ENCODE measurements around the gene ZDHHC5. TPM values are rescaled to one million over a fixed set of nuclear protein-coding genes. Genes with fewer than 3 reads are reported as not detected.
A peak's percentile ranks its signal among the peaks of the same experiment; 100 is the strongest.
"Not testable (repeated sequence)": the region's sequence is repeated elsewhere in the genome, so short reads cannot be mapped to it uniquely, and the experiment has no call there.

ZDHHC5 gene
- total RNA-seq, 2 donors from 2014 or later: 49.7 to 58.0 TPM

- intact Hi-C loops (cut with DNase I); DNase-seq (ENCODE audit: low spot score): not testable (repeated sequence)
These were observed 37.5 kb downstream of the ZDHHC5 start for GRCh38 chr11:57705432-57705831.

DNA sequence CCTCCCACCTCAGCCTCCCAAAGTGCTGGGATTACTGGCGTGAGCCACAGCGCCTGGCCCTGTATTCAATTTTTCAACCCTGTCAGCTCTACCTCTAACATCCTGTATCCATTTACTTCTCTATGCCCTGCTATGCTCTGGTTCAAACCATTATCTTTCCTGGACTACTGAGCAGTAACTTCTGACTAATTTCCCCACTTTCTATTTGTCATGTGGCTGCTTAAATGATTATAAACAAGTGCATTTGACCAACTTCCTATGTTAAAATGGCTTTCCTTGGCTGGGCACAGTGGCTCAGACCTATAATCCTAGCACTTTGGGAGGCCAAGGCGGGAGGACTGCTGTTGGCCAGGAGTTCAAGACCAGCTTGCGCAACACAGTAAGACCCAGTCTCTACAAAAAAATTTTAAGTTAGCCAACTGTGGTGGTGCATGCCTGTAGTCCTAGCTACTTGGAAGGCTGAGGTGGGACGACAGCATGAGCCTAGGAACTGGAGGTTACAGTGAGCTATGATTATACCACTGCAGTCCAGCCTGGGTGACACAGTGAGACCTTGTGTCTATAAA lies 42.0 kb downstream of the ZDHHC5 start:
- no peak for DNase-seq (ENCODE audit: low spot score)
- intact Hi-C loops (cut with DNase I): no loop called here

GRCh38 chr11:57711414-57712255 lies 43.7 kb downstream of the ZDHHC5 start, which contains the start of gene MED19:
Gene MED19, minus strand, starts transcription at chr11:57712215. Its CDS starts 36 bp downstream, at chr11:57712179.
- intact Hi-C loops (cut with DNase I): no loop called here
- DNase-seq (ENCODE audit: low spot score): peak; percentile 94

DNA sequence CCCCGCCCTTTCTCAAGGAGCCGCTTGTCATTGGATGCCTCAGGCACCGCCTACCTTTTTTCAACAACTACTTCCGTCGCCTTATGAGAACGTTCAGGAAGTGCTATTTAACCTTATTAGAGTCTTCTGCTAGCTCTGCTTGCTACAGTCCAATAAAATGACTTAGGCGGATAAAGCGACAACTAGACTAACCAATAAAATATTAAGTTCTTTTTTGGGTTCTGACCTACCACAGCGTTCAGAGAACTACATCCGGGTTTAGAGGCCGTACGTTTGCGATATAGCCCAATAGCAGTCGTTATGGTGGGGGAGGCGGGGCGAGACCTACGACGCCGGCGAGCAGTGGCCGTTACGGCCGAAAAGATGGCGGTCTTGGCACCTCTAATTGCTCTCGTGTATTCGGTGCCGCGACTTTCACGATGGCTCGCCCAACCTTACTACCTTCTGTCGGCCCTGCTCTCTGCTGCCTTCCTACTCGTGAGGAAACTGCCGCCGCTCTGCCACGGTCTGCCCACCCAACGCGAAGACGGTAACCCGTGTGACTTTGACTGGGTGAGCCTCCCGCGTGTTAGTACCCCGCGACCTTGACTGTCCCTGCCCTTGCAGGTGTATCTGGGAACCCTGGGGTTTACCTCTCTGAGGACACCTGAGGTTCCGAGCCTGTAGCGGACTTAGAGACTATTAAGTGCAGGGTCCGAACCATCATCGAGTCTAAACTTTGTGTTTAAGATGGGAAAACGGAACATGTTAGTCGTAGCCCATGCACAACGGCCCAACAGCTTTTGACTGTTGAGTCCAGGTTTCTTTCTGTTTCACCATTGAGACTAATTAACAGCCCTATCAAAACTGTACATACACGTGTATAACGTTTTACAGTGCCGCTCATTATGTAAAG lies 44.6 kb downstream of the ZDHHC5 start, which contains the start of gene TMX2:
Gene TMX2 (plus strand): TSS at position 338 of the 895 bp plus-strand sequence. CDS start 26 bp downstream, at position 364.
- DNase-seq (ENCODE audit: low spot score): peak; percentile 98
- intact Hi-C loops (cut with DNase I): no loop called here

DNA sequence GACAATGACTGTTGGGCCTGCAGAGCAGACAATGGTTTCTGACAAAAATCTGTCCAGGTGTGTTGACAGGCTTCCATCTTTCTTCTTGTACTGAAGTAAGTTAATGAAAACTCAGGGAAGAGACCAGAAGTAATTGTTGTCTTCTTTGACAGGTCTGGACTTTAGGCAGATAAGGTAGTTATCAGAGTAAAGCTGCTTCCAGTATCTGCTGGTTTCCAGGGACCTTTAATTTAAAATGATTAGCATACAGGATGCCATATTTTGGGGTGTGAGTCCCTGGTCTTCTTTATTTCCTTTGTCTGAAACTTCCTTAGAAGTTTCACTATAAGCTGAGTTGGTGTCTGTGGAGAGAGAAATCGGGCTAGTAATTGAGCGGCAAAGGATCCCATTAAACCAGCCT lies 45.9 kb downstream of the ZDHHC5 start:
- no peak for DNase-seq (ENCODE audit: low spot score)
- intact Hi-C loops (cut with DNase I): no loop called here

DNA sequence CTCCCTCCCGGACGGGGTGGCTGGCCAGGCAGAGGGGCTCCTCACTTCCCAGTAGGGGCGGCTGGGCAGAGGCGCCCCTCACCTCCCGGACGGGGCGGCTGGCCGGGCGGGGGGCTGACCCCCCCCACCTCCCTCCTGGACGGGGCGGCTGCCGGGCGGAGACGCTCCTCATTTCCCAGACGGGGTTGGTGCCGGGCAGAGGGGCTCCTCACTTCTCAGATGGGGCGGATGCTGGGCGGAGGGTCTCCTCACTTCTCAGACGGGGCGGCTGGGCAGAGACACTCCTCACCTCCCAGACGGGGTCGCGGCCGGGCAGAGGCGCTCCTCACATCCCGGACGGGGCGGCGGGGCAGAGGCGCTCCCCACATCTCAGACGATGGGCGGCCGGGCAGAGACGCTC lies 48.8 kb downstream of the ZDHHC5 start:
- DNase-seq (ENCODE audit: low spot score); intact Hi-C loops (cut with DNase I): not testable (repeated sequence)

DNA sequence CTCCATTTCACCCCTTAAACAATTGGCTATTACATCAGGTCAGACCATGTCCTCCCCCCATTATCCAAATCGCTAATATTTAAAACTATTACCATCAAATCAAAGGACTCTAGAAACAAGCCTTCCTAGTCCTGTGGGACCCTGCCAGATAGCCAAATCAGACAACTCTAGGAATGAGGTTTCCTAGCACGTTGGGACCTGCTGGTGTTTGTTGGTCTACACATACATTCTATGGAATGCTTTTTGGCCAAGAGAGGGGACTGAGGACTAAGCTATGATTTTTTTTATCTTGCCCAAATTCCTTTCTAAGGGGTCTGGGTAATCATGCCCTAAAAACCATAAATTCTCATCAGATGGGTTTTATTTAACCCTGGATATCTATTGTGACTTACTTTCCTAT lies 59.3 kb downstream of the ZDHHC5 start:
- intact Hi-C loops (cut with DNase I): no loop called here
- no peak for DNase-seq (ENCODE audit: low spot score)

DNA sequence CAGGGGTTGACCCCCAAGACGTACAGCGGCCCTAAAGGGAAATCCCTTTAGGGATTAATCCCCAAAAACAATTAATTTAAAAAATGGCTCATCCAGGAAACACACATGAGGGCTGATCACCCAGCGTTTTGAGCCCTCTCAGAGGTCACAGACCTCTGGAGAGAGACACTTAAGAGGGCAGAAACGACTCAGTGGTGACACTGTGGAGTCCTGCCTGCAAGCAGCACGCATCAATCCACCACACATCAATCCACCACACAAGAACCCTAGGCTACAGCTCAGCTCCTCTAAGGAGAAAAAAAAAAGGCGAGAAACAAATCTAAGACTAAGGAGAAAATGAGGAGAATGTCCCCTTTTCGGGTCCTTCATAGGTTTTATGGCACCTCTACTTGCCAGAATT lies 60.9 kb downstream of the ZDHHC5 start:
- intact Hi-C loops (cut with DNase I): no loop called here
- no peak for DNase-seq (ENCODE audit: low spot score)

DNA sequence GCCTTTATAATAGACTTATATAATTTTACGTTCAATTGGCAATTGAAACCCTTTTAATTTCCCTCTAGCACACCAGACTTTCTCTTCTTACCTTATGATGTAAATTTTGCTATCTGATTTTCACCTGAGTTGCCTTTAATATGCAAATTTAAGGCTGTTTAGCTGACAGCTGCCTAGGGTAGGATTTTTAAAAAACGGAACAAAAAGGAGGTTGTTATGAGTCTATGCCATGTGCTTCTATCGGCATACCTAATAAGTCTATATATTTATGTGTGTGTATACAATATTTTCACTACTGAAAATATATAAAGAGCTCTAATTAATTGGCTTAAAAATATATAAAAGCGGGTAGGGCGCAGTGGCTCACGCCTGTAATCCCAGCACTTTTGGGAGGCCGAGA lies 61.6 kb downstream of the ZDHHC5 start:
- DNase-seq (ENCODE audit: low spot score): no peak
- intact Hi-C loops (cut with DNase I): no loop called here

GRCh38 chr11:57732661-57733060 lies 64.7 kb downstream of the ZDHHC5 start:
- intact Hi-C loops (cut with DNase I): no loop called here
- DNase-seq (ENCODE audit: low spot score): no peak

- DNase-seq (ENCODE audit: low spot score): no peak
These were observed 67.8 kb downstream of the ZDHHC5 start for GRCh38 chr11:57735619-57736298.

DNA sequence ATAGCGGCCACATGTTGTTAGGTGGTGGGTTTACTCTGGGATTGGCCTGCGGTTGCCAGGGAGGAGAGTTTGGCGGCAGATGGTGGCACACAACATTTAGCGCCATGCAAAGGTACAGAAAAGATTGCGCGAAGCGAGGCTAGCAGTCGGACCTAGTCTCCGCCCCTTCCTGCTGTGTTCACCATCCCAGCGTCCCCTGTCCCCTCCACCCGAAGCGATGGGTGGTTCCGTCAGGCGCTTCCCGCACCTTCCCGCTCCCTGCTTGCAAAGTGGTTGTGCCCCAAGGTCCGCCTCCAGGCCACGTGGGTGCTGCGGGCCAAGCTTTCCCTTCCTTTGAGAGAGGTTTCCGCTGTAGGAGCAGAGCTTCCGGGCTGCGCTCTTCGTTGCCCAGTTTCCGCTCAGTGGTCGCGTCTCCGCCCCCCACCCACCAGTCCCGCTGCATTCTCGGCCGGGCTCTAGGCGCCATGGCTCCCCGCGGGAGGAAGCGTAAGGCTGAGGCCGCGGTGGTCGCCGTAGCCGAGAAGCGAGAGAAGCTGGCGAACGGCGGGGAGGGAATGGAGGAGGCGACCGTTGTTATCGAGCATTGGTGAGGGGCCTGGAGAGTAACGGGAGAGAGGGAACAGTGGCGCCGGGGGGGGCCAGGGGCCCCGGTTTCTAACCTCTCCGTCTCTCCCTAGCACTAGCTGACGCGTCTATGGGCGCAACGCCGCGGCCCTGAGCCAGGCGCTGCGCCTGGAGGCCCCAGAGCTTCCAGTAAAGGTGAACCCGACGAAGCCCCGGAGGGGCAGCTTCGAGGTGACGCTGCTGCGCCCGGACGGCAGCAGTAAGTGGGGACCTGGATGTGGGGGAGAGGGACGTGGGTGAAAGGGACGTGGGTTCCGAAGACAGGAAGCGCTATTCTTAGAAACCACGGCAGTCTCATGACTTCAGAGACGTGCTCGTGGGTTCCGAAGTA lies 73.5 kb downstream of the ZDHHC5 start, which contains the start of gene SELENOH:
Gene SELENOH (plus strand): TSS at position 360 of the 955 bp plus-strand sequence. CDS start 105 bp downstream, at position 465.
- intact Hi-C loops (cut with DNase I): no loop called here
- DNase-seq (ENCODE audit: low spot score): peak; percentile 99

More at GRCh38 chr11:57735619-57736298, 67.8 kb downstream of the ZDHHC5 start:
- intact Hi-C loops (cut with DNase I): no loop called here

DNA sequence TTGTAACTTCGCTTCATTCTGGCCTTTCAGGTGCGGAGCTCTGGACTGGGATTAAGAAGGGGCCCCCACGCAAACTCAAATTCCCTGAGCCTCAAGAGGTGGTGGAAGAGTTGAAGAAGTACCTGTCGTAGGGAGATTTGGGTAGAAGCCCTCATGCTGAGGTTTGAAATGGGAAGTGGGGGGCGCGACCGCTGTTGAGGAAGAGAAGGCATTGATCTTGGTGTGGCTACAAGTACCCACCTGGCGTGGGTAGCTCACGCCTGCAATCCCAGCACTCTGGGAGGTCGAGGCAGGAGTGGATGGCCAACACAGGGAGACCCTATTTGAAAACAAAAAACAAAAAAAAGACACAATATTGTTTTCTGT lies 74.2 kb downstream of the ZDHHC5 start:
- intact Hi-C loops (cut with DNase I): no loop called here
- no peak for DNase-seq (ENCODE audit: low spot score)

DNA sequence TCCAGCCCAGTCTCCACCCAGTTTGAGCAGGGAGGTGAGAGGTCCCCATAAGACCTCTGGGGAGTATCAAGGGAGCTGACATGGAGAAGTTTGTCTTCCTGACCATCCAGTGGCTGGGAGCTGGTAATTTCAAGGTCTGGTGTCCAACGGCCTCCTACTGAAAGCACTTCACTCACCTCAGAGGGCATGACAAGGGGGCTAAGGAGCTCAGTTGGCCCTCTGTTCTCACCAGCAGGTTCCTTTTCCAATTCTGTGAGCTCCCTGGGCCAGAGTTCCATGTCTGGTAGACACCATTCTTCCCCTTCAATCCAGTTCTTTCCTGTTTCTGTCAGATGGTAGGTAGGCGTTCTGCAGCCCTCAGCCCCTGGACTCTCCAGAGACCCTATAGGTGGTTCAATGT lies 76.4 kb downstream of the ZDHHC5 start:
- DNase-seq (ENCODE audit: low spot score): no peak
- intact Hi-C loops (cut with DNase I): no loop called here

GRCh38 chr11:57745206-57745605 lies 77.3 kb downstream of the ZDHHC5 start:
- DNase-seq (ENCODE audit: low spot score): peak; percentile 58
- intact Hi-C loops (cut with DNase I): no loop called here

- DNase-seq (ENCODE audit: low spot score): no peak
- intact Hi-C loops (cut with DNase I): no loop called here
These were observed 79.0 kb downstream of the ZDHHC5 start for GRCh38 chr11:57746920-57747319.
